ENCODE measurements around the gene CDX1.

DNA sequence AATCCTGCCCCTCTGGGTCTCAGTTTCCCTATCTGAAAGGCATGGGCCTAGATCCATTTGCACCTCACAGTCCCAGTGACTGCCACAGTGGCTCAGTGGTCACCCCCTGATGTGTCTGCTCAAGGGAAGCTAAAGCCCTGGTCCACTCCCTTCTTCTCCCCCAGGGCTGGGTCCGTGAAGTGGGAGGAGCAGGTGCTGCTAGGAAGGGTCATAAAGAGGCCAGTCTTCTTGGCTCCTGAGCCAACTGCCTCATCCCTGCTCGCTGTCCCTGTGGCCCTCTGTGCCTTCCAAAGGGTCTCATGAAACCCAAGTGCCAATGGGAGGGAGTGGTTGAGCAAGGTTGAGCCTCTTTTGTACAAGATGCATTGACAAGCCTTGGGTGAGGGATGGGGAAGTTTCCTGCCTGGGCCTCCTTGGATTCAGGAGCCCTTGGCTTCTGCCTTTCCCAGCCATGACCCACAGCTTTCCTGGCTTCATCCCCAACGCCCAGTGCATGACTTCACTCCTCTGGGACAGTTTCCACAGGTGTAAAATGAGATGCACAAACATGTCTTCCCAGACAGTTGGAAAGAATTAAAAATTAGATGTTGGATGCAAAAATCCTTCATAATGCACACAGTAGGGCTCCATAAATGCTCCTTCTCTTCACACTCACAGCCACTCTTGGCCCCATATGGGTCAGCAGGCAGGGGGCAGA is 21.7 kb downstream of the CDX1 start:
- no peak for TF ChIP-seq EZH2phosphoT487 (IDR thresholded peaks at IDR 0.05)
- TF ChIP-seq, protein P1, sequence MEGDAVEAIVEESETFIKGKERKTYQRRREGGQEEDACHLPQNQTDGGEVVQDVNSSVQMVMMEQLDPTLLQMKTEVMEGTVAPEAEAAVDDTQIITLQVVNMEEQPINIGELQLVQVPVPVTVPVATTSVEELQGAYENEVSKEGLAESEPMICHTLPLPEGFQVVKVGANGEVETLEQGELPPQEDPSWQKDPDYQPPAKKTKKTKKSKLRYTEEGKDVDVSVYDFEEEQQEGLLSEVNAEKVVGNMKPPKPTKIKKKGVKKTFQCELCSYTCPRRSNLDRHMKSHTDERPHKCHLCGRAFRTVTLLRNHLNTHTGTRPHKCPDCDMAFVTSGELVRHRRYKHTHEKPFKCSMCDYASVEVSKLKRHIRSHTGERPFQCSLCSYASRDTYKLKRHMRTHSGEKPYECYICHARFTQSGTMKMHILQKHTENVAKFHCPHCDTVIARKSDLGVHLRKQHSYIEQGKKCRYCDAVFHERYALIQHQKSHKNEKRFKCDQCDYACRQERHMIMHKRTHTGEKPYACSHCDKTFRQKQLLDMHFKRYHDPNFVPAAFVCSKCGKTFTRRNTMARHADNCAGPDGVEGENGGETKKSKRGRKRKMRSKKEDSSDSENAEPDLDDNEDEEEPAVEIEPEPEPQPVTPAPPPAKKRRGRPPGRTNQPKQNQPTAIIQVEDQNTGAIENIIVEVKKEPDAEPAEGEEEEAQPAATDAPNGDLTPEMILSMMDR (IDR thresholded peaks at IDR 0.05) = no peak
- no peak for TF ChIP-seq EZH2 (IDR thresholded peaks at IDR 0.05)

Measured in neural progenitor cell (in vitro differentiated cells).